Activated T-cell treated with anti-CD3 and anti-CD28 coated beads, Interleukin-2, amount 50 U/mL, for 48 hours (primary cell): ENCODE results near the gene ST6GAL2.

Experiments
- DNase-seq, 2 experiments: peaks; one replicate each; pipeline ENCODE4 v3.0.0-alpha.2; 2020

The ST6GAL2 gene

GRCh38 chr2:106863387-106863786 lies 22.6 kb downstream of the ST6GAL2 start:
- DNase-seq = no peak

GRCh38 chr2:106859498-106859897 lies 26.5 kb downstream of the ST6GAL2 start:
- no peak for DNase-seq

- no peak for DNase-seq
Observed at GRCh38 chr2:106858810-106859209, 27.2 kb downstream of the ST6GAL2 start.

- no peak for DNase-seq
Observed at GRCh38 chr2:106857882-106858478, 28.0 kb downstream of the ST6GAL2 start.

- DNase-seq = no peak
Observed at GRCh38 chr2:106853631-106854030, 32.3 kb downstream of the ST6GAL2 start.

- DNase-seq = no peak
Observed at GRCh38 chr2:106851881-106852501, 34.0 kb downstream of the ST6GAL2 start.

- DNase-seq = no peak
Observed at GRCh38 chr2:106851087-106851874, 34.7 kb downstream of the ST6GAL2 start.

- no peak for DNase-seq
Observed at GRCh38 chr2:106849253-106849652, 36.7 kb downstream of the ST6GAL2 start.

GRCh38 chr2:106847366-106847765 lies 38.6 kb downstream of the ST6GAL2 start:
- DNase-seq = no peak

- no peak for DNase-seq
Observed at GRCh38 chr2:106845716-106846115, 40.3 kb downstream of the ST6GAL2 start.

- no peak for DNase-seq
Observed at GRCh38 chr2:106843910-106844250, 42.1 kb downstream of the ST6GAL2 start.

GRCh38 chr2:106843001-106843909 lies 42.7 kb downstream of the ST6GAL2 start:
- DNase-seq = no peak

- DNase-seq = no peak
Observed at GRCh38 chr2:106841886-106842645, 43.9 kb downstream of the ST6GAL2 start.

- no peak for DNase-seq
Observed at GRCh38 chr2:106840818-106841217, 45.1 kb downstream of the ST6GAL2 start.

GRCh38 chr2:106839849-106840595 lies 45.9 kb downstream of the ST6GAL2 start:
- no peak for DNase-seq

- DNase-seq = no peak
Observed at GRCh38 chr2:106833256-106833655, 52.7 kb downstream of the ST6GAL2 start.

- no peak for DNase-seq
Observed at GRCh38 chr2:106831816-106832569, 54.0 kb downstream of the ST6GAL2 start.

GRCh38 chr2:106831241-106831640 lies 54.7 kb downstream of the ST6GAL2 start:
- DNase-seq = no peak

- DNase-seq = no peak
Observed at GRCh38 chr2:106830191-106830590, 55.8 kb downstream of the ST6GAL2 start.

- DNase-seq = no peak
Observed at GRCh38 chr2:106828119-106828518, 57.8 kb downstream of the ST6GAL2 start.

- no peak for DNase-seq
Observed at GRCh38 chr2:106827158-106827557, 58.8 kb downstream of the ST6GAL2 start.
